Keratinocyte (primary cell): Measurements from ENCODE around the gene MICAL2.

Experiments used
- CTCF ChIP-seq, 3 experiments: IDR thresholded peaks in 1 of 3; conservative IDR thresholded peaks in 1 of 3; optimal IDR thresholded peaks in 1 of 3; 2 replicates in 2 of 3; 3 replicates in 1 of 3; pipeline versions ENCODE3 to v1.5.1; 2011; ENCODE audit warnings: low read length in 3 of 3, mild to moderate bottlenecking in 3 of 3, moderate library complexity in 2 of 3, control low read depth in 1 of 3, inconsistent platforms in 1 of 3; ENCODE audit not compliant: insufficient read depth in 2 of 3; ENCODE audit errors: extremely low read depth in 1 of 3
- EZH2 ChIP-seq: IDR thresholded peaks from one replicate; pipeline ENCODE4 v1.6.1; 2012; ENCODE audit warnings: inconsistent platforms, mild to moderate bottlenecking, low read length, moderate library complexity

DNA sequence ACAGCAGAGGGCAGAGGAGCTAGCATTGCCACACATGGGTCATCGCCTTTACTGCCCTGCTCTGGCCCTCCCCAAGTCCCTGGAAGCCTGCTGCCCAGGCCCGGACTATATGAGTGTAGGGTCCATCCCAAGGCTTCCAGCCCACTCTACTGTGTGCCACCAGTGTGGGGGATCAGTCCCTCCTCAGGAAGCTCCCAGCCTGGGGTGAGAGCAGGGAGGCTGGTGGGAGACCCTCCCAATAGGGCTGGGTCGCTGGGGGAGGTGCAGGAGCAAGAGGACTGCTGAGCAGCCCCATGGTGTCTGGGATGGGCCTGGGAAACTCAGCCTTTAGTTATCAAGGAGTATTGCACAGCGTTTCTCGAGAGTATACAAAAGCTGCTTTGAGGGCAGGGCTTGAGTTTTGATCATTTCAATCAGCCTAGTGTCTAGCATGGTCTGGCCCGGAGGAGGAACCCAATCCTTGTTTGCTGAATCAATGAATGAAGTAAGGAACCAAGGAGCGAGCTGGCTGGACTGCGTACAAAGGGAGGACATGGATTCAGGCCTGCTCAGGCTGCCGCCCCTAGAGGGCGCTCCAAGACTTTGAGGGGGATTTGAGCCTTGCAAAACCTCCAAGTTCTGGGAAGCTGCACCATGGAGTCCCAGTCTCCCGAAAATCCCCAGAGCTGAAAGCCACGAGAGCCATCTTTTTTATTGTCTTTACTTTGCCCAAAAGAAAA lies 178.0 kb downstream of the MICAL2 start:
- TF ChIP-seq EZH2 (no peak), CTCF (optimal IDR thresholded peaks at IDR 0.05 in 1 of 3, IDR thresholded peaks at IDR 0.05 in 1 of 3, conservative IDR thresholded peaks at IDR 0.05 in 1 of 3; ENCODE audit: extremely low read depth in 1 of 3, insufficient read depth in 2 of 3, low read length in 3 of 3) (peak; percentile 83 to 95 (median 89))
